Muscle layer of duodenum (tissue), 2 donors: ENCODE data around the gene SLC13A2.

ENCODE experiments used
- H3K27ac ChIP-seq: one replicate; pipeline ENCODE4 v1.7.0; 2013; ENCODE audit warnings: mild to moderate bottlenecking, low read length
- H3K27me3 ChIP-seq: one replicate; pipeline ENCODE4 v1.7.0; 2013; ENCODE audit warnings: low read depth, mild to moderate bottlenecking, control low read depth, low read length
- H3K36me3 ChIP-seq, 2 donors: one replicate each; pipeline ENCODE4 v1.7.0; 2013; ENCODE audit warnings: low read length in 2 of 2, control low read depth in 1 of 2, mild to moderate bottlenecking in 1 of 2; ENCODE audit not compliant: insufficient read depth in 2 of 2, control insufficient read depth in 1 of 2
- H3K4me1 ChIP-seq, 2 donors: one replicate each; pipeline ENCODE4 v1.7.0; 2013; ENCODE audit warnings: low read length in 2 of 2, mild to moderate bottlenecking in 2 of 2, control low read depth in 1 of 2, moderate library complexity in 1 of 2; ENCODE audit not compliant: insufficient read depth in 2 of 2, control insufficient read depth in 1 of 2
- H3K4me3 ChIP-seq, 2 donors: one replicate each; pipeline ENCODE4 v1.7.0; 2013; ENCODE audit warnings: low read length in 2 of 2, low read depth in 1 of 2, mild to moderate bottlenecking in 1 of 2
- H3K9me3 ChIP-seq, 2 donors: one replicate each; pipeline ENCODE4 v1.7.0; 2013; ENCODE audit warnings: low read length in 2 of 2, control low read depth in 1 of 2, mild to moderate bottlenecking in 1 of 2; ENCODE audit not compliant: control insufficient read depth in 1 of 2
- donor health status: healthy.

Gene SLC13A2

GRCh38 chr17:28545141-28545503 is 71.7 kb downstream of the SLC13A2 start:
- Histone ChIP-seq H3K36me3 (peaks cover 0 to 5% of the 10 kb centered on the region in 2 donors), H3K4me1 (peaks cover 0 to 11% of the 10 kb centered on the region in 2 donors), H3K27me3 (no peaks in the 10 kb centered on the region), H3K4me3 (no peak overlapping the region), H3K27ac (no peak overlapping the region), H3K9me3 (no peaks in the 10 kb centered on the region)

GRCh38 chr17:28545787-28546415 is 72.5 kb downstream of the SLC13A2 start:
- Histone ChIP-seq H3K36me3 (peaks cover 0 to 5% of the 10 kb centered on the region in 2 donors), H3K27me3 (no peaks in the 10 kb centered on the region), H3K9me3 (no peaks in the 10 kb centered on the region), H3K4me1 (peaks cover 0 to 18% of the 10 kb centered on the region in 2 donors), H3K27ac (no peak overlapping the region), H3K4me3 (no peak overlapping the region)

- no peak overlapping the region for H3K27ac ChIP-seq
- peaks cover 4 to 29% of the 10 kb centered on the region in 2 donors for H3K4me1 ChIP-seq
- H3K27me3 ChIP-seq, result no peaks in the 10 kb centered on the region
- peaks cover 0 to 5% of the 10 kb centered on the region in 2 donors for H3K36me3 ChIP-seq
- no peaks in the 10 kb centered on the region for H3K9me3 ChIP-seq
- H3K4me3 ChIP-seq, result no peak overlapping the region
Measured at GRCh38 chr17:28547096-28547622, 73.7 kb downstream of the SLC13A2 start.
